WERI-Rb-1 (cell line): ENCODE results near the gene ZNF335.

Source experiments
- DNase-seq: peaks from one replicate; pipeline ENCODE4 v3.0.0-alpha.2; 2020
- H3K27ac ChIP-seq: fragments of 250-450 bp; sonication (Bioruptor Pico); 2 replicates; pipeline ENCODE4 v1.5.1; 2020; ENCODE audit warnings: mild to moderate bottlenecking, moderate library complexity
- H3K27me3 ChIP-seq: fragments of 250-450 bp; sonication (Bioruptor Pico); 2 replicates; pipeline ENCODE4 v1.5.1; 2021; ENCODE audit warnings: mild to moderate bottlenecking, low read depth, moderate library complexity; ENCODE audit not compliant: insufficient read depth, severe bottlenecking
- H3K36me3 ChIP-seq: fragments of 250-450 bp; sonication (Bioruptor Pico); 2 replicates; pipeline ENCODE4 v1.5.1; 2020; ENCODE audit warnings: mild to moderate bottlenecking, moderate library complexity
- H3K4me3 ChIP-seq: 2 replicates; pipeline ENCODE4 v1.5.1; 2011; ENCODE audit warnings: low read depth, mild to moderate bottlenecking, control low read depth, low read length
- H3K9me3 ChIP-seq: fragments of 250-450 bp; sonication (Bioruptor Pico); 2 replicates; pipeline ENCODE4 v1.5.1; 2021; ENCODE audit warnings: mild to moderate bottlenecking, moderate library complexity; ENCODE audit not compliant: severe bottlenecking
- TF ChIP-seq, protein P1 (sequence below): IDR thresholded peaks from 2 replicates; pipeline ENCODE4 v1.5.1; 2011; ENCODE audit warnings: low read depth, mild to moderate bottlenecking, control low read depth, inconsistent platforms, low read length

ZNF335 gene

DNA sequence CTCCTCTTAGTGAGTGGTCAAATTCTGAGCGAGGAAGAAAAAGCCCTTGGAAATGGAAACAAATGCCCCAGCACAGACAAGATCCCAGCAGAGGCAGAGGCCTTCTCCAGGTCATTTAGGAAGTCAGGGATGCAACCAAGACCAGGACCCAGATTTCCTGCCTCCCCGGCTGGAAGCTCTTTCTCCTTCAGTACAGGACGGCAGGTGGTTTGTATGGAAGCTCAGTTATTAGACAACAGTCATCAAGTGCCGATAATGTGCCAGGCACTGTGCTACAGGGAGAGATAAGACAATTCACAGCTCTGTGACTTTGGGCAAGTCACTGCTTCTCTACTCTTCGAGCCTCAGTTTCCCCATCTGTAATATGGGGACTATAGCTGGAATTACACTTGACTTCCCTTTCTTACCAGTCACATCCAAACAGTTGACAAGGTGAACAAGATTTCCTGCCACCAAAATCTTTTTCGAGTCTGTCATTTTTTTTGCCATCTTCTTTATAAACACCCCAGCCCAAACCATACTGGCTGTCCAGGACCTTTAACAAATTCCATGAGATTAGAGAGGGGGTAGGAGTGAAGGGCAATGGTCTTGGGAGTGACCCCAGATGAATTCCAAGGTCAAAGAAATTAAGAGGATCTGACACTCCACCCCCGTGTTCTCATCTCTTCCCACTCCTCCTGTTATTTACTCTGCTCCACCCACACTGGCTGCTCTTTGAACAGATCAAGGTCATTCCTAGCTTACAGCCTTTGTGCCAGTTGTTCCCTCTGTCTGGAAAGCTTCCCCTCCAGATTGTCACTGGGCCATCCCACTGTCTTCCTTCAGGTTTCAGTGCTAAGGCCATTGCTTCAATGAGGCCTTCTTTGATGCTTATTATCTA lies 42.8 kb upstream of the ZNF335 start:
- H3K4me3 ChIP-seq: peak overlapping the region; percentile 32
- H3K9me3 ChIP-seq: no peaks in the 10 kb centered on the region
- no peaks in the 10 kb centered on the region for H3K36me3 ChIP-seq
- peak overlapping the region; percentile 75 for H3K27ac ChIP-seq
- no peak for DNase-seq
- TF ChIP-seq, protein P1, sequence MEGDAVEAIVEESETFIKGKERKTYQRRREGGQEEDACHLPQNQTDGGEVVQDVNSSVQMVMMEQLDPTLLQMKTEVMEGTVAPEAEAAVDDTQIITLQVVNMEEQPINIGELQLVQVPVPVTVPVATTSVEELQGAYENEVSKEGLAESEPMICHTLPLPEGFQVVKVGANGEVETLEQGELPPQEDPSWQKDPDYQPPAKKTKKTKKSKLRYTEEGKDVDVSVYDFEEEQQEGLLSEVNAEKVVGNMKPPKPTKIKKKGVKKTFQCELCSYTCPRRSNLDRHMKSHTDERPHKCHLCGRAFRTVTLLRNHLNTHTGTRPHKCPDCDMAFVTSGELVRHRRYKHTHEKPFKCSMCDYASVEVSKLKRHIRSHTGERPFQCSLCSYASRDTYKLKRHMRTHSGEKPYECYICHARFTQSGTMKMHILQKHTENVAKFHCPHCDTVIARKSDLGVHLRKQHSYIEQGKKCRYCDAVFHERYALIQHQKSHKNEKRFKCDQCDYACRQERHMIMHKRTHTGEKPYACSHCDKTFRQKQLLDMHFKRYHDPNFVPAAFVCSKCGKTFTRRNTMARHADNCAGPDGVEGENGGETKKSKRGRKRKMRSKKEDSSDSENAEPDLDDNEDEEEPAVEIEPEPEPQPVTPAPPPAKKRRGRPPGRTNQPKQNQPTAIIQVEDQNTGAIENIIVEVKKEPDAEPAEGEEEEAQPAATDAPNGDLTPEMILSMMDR: no peak
- H3K27me3 ChIP-seq: no peaks in the 10 kb centered on the region

DNA sequence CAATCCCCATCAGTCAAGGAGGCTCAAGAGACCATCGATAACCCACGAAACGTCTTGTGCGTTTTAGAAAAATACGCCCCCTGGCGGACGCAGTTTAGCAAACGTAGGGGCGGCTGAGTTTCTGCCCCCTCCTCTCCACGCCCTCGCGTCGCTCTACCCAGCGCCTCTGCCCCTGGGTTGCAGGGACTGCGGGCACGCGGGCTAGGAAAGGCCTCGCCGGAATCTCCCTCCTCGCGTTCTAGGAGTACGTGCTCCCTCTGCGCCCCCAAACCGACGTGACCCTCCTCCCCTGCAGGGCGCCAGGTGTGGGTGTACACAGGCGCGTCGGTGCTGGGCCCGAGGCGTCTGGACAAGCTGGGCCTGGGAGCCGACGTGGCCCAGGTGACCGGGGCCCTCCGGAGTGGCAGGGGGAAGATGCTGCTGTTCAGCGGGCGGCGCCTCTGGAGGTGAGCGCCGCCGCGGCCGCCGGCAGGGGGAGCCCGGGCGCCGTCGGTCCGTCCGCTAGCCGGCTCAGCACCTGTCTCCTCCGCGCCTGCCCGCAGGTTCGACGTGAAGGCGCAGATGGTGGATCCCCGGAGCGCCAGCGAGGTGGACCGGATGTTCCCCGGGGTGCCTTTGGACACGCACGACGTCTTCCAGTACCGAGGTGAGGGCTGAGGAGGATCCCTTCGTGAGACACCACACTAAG lies 42.0 kb upstream of the ZNF335 start:
- H3K27me3 ChIP-seq: no peaks in the 10 kb centered on the region
- no peaks in the 10 kb centered on the region for H3K36me3 ChIP-seq
- H3K9me3 ChIP-seq: no peaks in the 10 kb centered on the region
- TF ChIP-seq, protein P1: peak; percentile 89
- peak overlapping the region; percentile 32 for H3K4me3 ChIP-seq
- DNase-seq: peak; percentile 93
- peak overlapping the region; percentile 75 for H3K27ac ChIP-seq

DNA sequence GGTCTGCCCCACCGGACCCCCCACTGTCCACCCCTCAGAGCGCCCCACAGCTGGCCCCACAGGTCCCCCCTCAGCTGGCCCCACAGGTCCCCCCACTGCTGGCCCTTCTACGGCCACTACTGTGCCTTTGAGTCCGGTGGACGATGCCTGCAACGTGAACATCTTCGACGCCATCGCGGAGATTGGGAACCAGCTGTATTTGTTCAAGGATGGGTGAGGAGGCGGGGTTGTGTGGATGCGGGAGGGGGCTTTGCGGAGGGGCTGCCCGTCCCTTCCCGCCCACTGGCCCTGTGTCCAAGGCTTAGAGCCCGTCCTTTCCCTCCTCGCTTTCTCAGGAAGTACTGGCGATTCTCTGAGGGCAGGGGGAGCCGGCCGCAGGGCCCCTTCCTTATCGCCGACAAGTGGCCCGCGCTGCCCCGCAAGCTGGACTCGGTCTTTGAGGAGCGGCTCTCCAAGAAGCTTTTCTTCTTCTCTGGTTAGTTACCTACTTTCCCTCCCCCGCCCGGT lies 41.4 kb upstream of the ZNF335 start:
- no peak for DNase-seq
- H3K36me3 ChIP-seq: no peaks in the 10 kb centered on the region
- TF ChIP-seq, protein P1: no peak
- peak overlapping the region; percentile 32 for H3K4me3 ChIP-seq
- H3K9me3 ChIP-seq: no peaks in the 10 kb centered on the region
- peak overlapping the region; percentile 75 for H3K27ac ChIP-seq
- no peaks in the 10 kb centered on the region for H3K27me3 ChIP-seq

DNA sequence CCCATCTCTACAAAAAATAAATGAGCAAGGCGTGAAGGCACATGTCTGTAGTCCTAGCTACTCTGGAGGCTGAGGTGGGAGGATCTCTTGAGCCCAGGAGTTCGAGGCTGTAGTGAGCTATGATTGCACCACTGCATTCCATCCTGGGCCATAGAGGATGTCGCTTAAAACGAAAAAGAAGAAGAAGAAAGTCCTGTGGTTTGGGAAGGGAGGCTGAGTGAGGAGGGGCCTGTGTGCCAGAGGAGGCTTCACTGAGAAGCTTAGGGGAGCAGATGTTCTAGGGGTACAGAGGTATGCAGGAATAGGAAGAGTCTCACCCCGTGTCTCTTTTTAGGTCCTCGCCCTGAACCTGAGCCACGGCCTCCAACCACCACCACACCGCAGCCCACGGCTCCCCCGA lies 40.9 kb upstream of the ZNF335 start:
- no peak overlapping the region for H3K4me3 ChIP-seq
- no peaks in the 10 kb centered on the region for H3K36me3 ChIP-seq
- H3K27me3 ChIP-seq: no peaks in the 10 kb centered on the region
- TF ChIP-seq, protein P1: no peak
- no peaks in the 10 kb centered on the region for H3K9me3 ChIP-seq
- no peak for DNase-seq
- no peak overlapping the region for H3K27ac ChIP-seq

DNA sequence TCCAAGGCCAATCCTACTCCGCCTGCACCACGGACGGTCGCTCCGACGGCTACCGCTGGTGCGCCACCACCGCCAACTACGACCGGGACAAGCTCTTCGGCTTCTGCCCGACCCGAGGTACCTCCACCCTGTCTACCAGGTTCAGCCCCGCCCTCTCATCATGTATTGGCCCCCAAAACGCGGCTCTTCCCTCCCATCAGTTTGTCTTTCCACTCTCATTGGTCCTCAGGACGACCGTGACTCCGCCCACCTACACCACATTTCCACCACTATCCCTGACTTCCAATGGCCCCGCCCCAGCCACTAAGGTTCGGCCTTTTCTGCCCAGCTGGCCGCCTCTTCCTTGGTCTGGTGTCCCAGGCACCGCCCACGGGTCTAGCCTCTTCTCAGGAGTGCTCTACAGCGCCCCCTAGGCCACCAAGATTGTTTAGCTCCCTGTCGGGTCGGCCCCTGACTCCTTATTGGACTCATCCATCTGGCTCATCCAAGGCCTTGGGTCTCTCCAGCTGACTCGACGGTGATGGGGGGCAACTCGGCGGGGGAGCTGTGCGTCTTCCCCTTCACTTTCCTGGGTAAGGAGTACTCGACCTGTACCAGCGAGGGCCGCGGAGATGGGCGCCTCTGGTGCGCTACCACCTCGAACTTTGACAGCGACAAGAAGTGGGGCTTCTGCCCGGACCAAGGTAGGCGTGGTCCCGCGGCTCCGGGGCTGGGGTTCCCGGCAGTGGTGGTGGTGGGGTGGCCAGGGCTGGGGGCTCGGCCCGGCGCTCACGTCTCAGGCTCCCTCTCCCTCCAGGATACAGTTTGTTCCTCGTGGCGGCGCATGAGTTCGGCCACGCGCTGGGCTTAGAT lies 39.9 kb upstream of the ZNF335 start:
- H3K27me3 ChIP-seq: no peaks in the 10 kb centered on the region
- DNase-seq: peak; percentile 67
- TF ChIP-seq, protein P1: peak; percentile 49

More for the DNA sequence above, 39.9 kb upstream of the ZNF335 start:
- Histone ChIP-seq H3K27ac (no peak overlapping the region), H3K36me3 (no peaks in the 10 kb centered on the region), H3K9me3 (no peaks in the 10 kb centered on the region), H3K4me3 (no peak overlapping the region)
